Iris pigment epithelial cell (primary cell): Measurements from ENCODE around the gene ADPGK.
"Not testable (repeated sequence)": the region's sequence is repeated elsewhere in the genome, so short reads cannot be mapped to it uniquely, and the experiment has no call there.

Source experiments
- DNase-seq: peaks from one replicate; pipeline ENCODE4 v3.0.0-alpha.2; 2011; ENCODE audit warnings: low read depth

Gene ADPGK

DNA sequence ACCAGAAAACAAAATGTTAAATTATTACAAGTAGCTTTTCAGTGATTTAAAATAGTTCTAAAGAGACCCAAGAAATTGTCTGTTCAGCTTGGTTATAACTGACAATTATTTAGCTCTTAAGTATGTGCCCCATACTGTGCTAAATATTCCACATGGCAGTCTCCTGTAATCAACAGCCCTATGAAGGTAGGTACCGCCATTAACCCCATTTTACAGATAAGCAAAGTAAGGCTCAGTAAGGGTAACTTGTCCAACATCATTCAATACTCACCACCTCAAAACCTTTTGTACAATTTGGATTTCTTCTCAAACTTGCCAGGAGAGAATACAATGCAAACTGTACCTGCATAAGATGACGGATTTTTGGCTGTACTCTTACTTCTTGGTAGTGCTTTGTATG lies 33.9 kb downstream of the ADPGK start:
- no peak for DNase-seq

DNA sequence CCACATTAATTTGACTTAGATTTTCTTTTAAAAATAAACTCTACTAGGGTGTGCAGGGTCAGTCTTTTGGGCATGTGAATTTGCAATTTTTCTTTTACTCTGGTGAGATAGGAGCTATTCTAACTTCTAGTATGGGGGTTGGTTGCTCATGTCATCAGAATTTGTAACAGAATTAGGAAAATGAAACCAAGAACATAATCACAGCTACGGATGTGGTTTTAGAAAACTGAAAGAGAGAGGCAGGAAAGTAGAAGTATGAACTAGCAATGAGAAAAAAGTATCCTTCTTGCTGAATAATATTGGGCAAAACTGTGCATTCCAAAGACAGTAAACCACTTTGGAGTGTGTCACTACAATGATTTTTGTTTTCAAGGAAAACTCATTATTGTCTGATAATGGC lies 43.3 kb downstream of the ADPGK start:
- peak; percentile 19 for DNase-seq

DNA sequence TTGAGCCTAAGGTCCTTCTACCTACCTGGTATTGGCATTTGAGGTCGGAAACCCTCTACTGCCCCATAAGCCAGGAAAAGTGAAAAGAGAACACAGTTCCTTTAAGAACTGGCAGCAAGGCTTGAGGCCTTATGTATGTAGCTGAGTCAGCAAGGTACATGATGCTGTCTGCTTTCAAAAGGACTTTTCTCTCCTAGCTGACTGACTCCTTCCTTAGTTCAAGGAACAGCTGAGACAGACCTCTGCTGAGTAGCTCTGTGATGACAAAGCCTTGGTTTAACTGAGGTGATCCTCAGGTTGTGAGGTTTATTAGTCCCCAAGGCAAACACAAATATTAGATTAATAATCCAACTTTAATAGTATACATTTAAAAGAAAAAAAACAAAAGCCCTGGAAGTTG lies 45.8 kb downstream of the ADPGK start:
- DNase-seq = peak; percentile 54

DNA sequence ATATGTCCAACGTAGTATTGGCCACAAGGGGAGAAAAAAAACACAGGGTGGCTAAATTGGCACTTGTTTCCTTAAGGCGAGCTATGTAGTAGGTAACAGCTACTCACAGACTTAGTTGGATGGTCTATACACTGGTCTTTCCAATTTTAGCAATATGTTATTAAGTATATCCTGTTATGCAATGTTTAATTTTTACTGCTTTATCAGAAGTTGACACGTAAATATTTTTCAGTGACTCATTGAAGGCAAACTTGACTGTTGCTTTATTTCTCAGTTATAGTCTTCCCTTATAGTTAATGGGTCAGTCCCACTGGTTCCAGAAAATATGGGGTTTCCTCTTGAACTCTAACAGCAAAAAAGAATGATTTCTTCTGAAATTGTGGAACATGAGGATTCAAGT lies 46.5 kb downstream of the ADPGK start:
- DNase-seq = peak; percentile 32

DNA sequence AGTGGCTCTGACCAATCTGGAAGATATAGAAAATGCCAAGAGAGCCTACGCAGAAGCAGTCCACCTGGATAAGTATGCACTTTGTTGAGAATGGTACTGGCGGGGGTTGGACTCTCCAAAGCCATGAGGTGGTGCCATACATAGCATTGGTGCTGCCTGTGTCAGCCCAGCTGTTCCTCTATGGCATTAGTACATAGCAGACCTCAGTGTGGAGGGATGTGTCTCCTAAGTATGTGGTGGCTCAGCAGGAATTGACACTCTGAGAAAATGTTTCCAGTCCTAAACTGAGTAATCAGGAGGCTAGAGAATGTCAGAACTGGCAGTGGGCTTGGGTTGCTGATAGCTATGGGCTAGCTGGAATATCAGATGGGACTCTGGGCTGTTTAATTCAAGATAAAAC lies 48.4 kb downstream of the ADPGK start:
- no peak for DNase-seq

DNA sequence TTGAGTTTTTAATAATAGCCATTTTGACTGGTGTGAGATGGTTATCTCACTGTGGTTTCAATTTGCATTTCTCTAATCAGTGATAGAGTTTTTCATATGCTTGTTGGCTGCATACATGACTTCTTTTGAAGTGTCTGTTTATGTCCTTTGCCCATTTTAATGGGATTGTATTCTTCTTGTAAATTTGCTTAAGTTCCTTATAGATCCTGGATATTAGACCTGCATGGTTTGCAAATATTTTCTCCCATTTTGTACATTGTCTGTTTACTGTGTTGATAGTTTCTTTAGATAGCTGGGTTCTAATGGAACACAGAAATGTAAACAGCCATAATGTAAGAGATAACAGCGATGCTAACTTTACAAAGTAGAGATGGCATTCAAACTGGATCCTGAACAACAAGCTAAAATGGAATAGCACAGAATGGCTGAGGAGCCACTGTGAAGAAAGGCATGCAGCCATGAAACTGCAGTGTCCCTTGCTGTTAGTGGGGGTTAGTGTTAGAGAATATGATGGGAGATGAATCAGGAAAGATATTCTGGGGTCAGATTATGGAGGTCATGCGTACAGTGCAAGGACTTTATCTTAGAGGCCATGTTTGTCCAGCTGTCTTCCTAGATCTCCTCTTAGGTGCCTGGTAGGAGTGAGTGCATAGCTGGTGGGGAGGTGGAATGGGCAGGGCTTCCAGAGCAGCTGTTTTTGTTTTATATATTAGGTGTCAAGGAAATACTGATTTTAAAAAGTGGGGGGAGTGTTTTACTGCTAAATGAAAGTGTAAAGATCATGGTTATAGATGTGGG lies 49.4 kb downstream of the ADPGK start:
- DNase-seq = no peak

DNA sequence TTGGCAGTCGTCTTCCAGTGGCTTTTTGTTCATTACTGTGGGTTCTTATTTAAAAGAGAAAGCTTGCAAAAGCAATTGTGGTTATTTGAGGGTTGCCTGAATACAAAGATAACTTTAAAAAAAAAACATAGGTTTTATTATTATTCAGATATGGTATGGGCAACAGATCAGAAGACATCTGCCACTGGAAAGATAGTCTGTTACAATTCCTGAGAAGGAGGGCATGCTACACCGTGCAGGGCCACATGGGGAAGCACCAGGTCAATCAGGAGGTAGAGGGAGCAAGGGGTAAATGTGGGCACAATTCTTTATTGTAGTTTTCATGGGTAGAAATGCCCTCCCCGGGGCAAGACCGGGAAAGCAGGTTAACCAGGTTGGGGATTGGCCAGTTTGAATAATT lies 51.0 kb downstream of the ADPGK start:
- no peak for DNase-seq

DNA sequence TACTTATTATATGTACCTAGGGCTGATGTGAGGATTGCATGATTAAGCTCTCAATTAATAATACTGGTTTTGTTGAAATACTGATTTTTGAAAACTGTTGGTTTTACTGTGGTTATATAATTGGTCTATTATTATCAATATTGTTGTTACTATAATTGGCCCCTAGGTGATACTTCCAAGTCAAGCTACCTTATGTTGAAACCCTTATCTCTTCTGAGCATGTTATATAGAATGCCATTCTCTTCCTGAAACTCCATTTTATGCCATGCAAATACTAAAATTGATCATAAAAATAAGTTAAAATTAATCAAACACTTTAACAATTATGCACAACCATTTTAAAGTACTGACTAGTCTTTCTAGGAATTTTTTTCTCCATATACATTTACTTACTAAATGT lies 51.5 kb downstream of the ADPGK start:
- no peak for DNase-seq

DNA sequence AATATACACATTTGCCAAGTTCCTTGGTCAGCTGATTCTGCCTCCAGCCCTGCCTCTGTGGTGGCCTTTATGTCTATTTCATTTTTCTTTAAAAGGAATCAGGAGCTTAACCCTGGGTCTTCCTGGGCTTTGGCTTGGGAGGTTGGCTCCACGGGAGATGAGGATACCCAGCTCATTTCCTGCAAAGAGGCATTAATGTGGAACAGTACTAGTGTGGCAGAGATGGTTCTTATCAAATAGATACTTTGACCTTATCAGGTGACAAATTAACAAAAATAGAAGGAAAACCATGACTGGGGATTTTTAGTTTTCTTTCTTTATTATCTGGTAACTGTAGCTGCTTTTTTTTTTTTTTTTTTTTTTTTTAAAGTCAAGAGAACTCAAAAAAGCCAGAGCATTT lies 54.7 kb downstream of the ADPGK start:
- DNase-seq = no peak

DNA sequence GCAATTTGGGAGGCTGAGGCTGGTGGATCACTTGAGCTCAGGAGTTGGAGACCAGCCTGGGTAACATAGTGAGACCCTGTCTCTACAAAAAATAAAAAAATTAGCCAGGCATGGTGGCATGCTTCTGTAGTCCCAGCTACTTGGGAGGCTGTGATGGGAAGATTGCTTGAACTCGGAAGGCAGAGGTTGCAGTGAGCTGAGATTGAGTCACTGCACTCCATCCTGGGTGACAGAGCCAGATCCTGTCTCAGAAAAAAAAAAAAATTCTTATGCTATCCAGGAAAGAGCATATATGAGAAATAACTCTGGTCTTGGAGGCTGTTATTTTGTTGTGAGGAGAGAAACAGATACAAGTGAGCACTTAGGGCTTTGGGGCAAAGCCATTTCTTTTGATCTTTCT lies 55.3 kb downstream of the ADPGK start:
- peak; percentile 20 for DNase-seq

DNA sequence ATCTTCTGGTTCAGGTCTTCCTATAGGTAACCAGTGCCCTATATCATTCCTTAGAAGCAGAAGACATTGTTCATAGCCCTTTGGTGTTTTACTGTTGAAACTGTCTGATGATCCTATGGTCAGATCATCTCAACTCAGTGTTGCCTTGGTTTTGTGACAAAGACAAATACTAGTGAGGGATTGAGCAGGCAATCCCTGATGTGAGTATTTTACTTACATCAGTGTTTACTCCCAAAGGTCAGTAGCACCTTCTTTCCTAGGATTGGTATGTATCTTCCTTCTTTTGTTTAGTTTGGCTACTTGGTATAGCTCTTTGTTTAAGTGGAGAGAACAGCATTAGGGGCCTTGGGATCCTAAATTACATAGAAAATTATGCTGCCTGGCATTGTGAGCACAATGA lies 56.4 kb downstream of the ADPGK start:
- DNase-seq = no peak

DNA sequence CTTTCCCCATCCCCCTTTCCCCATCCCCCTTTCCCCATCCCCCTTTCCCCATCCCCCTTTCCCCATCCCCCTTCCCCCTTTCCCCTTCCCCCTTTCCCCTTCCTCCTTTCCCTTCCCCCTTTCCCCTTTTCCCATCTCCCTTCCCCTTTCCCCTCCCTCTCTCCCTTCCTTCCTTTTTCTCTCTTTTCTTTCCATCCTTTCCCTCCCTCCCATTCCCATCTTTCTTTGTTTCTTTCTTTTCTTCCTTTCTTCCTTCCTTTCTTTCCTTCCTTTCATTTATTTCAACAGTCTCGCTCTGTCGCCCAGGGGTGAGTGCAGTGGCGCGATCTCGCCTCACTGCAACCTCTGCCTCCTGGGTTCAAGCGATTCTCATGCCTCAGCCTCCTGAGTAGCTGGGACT lies 57.7 kb downstream of the ADPGK start:
- not testable (repeated sequence) for DNase-seq

DNA sequence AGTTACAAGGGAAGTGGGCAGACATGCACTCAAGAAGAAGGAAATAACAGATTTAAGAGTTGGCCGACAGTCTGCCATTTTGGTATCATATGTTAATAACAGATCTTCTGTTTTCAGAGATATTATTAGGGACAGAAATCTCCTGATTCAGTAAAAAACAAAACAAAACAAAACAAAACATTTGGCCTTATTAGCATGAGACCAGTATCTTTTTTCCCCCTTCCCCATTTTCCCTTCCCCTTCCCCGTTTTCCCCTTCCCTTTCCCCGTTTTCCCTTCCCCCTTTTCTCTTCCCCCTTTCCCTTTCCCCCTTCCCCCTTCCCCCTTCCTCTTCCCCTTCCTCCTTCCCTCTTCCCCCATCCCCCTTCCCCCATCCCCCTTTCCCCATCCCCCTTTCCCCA lies 58.1 kb downstream of the ADPGK start:
- no peak for DNase-seq

DNA sequence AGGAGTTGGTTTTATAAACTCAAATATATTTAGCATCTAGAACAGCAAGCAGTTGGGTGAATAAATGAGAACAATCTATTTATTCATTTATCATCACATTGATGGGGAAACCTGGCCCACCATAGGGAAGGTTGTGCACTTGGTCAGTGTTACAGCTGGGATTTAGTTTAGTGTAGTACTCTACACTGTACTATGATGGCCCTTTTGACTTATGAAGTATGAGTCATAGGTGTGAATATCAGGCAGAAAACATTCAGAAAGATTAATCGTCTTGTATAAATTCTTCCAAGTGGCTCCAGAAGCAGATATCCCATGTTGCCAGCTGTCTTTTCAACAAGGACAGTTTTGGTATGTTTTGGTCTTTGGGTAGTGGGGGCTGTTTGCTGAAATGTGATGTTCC lies 59.5 kb downstream of the ADPGK start:
- peak; percentile 23 for DNase-seq

DNA sequence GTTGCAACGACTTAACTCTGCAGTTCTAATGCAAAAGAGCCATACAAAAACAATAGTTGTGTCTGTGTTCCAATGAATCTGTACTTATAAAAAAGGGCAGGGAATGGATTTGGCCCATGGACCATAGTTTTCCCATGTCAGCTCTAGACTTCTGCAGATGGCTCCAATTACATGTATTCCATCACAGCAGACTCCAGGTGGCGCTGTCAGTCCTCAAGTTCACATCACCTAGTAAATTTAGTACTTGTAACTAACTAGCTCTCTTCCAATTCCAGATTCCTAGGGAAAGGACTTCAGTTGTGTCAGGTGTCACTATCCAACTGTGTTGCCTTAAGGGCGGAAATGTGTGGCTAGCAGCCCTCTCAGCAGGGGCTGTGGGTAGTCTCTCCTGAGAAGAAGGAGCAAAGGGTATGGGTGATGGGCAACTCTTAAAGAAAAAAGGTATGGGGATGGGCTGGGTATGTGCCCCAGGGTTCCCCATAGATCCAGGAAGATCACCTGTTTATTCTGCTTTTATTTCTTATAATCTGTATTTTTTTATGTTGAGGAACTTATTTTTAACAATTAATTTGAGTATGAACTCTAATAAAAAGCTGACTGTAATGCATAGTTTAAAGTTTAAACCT lies 61.4 kb downstream of the ADPGK start:
- DNase-seq = peak; percentile 79

DNA sequence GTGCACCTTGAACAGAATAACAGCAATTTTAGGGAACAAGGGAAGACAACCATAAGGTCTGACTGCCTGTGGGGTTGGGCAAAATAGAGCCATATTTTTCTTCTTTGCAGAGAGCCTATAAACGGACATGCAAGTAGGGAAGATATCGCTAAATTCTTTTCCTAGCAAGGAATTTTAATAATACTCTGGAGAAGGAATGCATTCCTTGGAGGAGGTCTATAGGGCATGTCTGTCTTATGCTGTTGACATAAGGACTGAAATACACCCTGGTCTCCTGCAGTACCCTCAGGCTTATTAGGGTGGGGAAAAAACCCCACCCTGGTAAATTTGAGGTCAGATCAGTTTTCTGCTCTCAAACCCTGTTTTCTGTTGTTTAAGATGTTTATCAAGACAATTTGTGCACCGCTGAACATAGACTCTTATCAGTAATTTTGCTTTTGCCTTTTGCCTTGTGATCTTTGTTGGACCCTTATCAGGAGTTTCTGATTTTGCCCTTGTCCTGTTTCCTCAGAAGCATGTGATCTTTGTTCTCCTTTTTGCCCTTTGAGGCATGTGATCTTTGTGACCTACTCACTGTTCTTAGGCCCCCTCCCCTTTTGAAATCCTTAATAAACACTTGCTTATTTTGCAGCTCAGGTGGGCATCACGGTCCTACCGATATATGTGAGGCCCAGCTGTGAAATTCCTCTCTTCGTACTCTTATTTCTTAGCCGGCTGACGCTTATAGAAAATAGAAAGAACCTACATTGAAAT lies 74.8 kb downstream of the ADPGK start:
- not testable (repeated sequence) for DNase-seq

DNA sequence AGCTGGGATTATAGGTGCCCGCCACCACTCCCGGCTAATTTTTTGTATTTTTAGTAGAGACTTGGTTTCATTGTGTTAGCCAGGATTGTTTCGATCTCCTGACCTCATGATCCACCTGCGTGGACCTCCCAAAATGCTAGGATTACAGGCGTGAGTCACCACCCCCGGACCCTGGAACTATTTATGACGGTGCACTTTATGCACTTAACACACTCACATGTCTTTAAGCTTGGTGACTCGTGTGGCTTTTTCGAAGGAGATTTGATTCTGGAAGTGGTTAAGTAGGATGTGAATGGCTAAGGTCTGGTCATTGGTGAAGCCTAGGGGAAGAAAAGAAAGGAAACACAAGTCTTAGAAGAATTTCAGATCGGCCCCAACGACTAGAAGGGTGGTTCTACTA lies 77.3 kb downstream of the ADPGK start:
- peak; percentile 30 for DNase-seq
